ENCODE results near the gene FAM240B.

Gene FAM240B

DNA sequence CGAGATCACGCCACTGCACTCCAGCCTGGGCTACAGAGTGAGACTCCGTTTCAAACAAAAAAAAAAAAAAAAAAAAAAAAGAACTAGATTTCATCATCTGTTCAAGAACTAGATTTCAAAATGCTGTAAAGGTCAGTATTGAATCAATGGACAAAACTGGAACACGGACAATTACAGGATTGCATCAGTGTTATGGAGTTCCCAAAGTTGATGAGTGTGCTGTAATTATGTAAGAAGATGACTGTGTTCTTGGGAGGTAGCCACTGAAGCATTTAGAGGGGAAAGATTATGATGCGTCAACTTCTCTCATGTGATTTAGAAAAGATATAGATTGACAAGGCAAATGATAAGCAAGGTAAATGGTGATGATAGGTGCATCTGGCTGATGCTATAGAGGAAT lies 6.5 kb downstream of the FAM240B start:
- Histone ChIP-seq H3F3A (ENCODE audit: insufficient read depth, low read length) (no peaks in the 10 kb centered on the region), H3K4me2 (ENCODE audit: low read length) (no peak overlapping the region), H3K79me2 (ENCODE audit: insufficient read depth, low read length) (no peaks in the 10 kb centered on the region), H3K9ac (ENCODE audit: low read length) (no peak overlapping the region), H3K27ac (ENCODE audit: low read depth, low read length, poor library complexity, severe bottlenecking) (no peak overlapping the region), H3K36me3 (ENCODE audit: insufficient read depth, low read length) (no peaks in the 10 kb centered on the region), H2AFZ (ENCODE audit: low read length) (no peak overlapping the region), H3K27me3 (ENCODE audit: insufficient read depth, low read length) (no peaks in the 10 kb centered on the region), H3K9me3 (ENCODE audit: low read length) (no peaks in the 10 kb centered on the region), H4K20me1 (ENCODE audit: insufficient read depth, low read length) (no peaks in the 10 kb centered on the region), H3K4me1 (ENCODE audit: insufficient read depth, low read length, severe bottlenecking) (no peaks in the 10 kb centered on the region), H3K4me3 (ENCODE audit: low read depth, low read length, poor library complexity, severe bottlenecking) (no peak overlapping the region), H3K9me2 (ENCODE audit: low read depth, low read length) (no peaks in the 10 kb centered on the region)
- TF ChIP-seq, protein P1, sequence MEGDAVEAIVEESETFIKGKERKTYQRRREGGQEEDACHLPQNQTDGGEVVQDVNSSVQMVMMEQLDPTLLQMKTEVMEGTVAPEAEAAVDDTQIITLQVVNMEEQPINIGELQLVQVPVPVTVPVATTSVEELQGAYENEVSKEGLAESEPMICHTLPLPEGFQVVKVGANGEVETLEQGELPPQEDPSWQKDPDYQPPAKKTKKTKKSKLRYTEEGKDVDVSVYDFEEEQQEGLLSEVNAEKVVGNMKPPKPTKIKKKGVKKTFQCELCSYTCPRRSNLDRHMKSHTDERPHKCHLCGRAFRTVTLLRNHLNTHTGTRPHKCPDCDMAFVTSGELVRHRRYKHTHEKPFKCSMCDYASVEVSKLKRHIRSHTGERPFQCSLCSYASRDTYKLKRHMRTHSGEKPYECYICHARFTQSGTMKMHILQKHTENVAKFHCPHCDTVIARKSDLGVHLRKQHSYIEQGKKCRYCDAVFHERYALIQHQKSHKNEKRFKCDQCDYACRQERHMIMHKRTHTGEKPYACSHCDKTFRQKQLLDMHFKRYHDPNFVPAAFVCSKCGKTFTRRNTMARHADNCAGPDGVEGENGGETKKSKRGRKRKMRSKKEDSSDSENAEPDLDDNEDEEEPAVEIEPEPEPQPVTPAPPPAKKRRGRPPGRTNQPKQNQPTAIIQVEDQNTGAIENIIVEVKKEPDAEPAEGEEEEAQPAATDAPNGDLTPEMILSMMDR (IDR thresholded peaks at IDR 0.05; ENCODE audit: low read length), result no peak
- TF ChIP-seq EZH2 (IDR thresholded peaks at IDR 0.05; ENCODE audit: borderline replicate concordance, low read length), result no peak

DNA sequence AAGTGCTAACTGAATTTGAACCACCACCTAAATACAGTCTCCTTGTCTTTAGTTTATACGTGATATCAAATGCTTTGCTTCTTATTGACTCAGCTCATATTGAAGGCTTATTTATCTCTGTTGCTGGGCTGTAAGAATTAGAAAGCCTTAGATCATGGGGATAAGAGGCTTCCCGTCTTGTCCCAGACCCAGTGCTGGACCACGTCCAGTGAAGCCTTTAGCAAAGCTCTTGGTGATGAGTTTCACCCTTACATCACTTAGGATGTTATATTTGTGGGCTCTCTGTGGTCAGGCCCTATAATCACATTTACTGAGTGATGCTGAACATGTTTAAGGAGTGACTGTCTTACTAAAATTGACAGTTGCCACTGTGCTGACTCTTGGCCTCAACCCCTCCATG lies 11.2 kb downstream of the FAM240B start:
- H3K4me1 ChIP-seq (ENCODE audit: insufficient read depth, low read length, severe bottlenecking), result no peaks in the 10 kb centered on the region
- no peak overlapping the region for H2AFZ ChIP-seq (ENCODE audit: low read length)
- H3K9me3 ChIP-seq (ENCODE audit: low read length), result no peaks in the 10 kb centered on the region
- no peaks in the 10 kb centered on the region for H3K36me3 ChIP-seq (ENCODE audit: insufficient read depth, low read length)
- H3K9me2 ChIP-seq (ENCODE audit: low read depth, low read length), result no peaks in the 10 kb centered on the region
- no peak overlapping the region for H3K9ac ChIP-seq (ENCODE audit: low read length)
- 0 out of 2 replicates have a peak, but pooled peaks cover 3% of the 10 kb centered on the region for H3K27me3 ChIP-seq (ENCODE audit: insufficient read depth, low read length)
- TF ChIP-seq, protein P1 (IDR thresholded peaks at IDR 0.05; ENCODE audit: low read length), result no peak
- TF ChIP-seq EZH2 (IDR thresholded peaks at IDR 0.05; ENCODE audit: borderline replicate concordance, low read length), result no peak
- no peak overlapping the region for H3K4me2 ChIP-seq (ENCODE audit: low read length)
- no peaks in the 10 kb centered on the region for H3F3A ChIP-seq (ENCODE audit: insufficient read depth, low read length)
- no peak overlapping the region for H3K4me3 ChIP-seq (ENCODE audit: low read depth, low read length, poor library complexity, severe bottlenecking)
- H3K27ac ChIP-seq (ENCODE audit: low read depth, low read length, poor library complexity, severe bottlenecking), result no peak overlapping the region
- no peaks in the 10 kb centered on the region for H3K79me2 ChIP-seq (ENCODE audit: insufficient read depth, low read length)
- H4K20me1 ChIP-seq (ENCODE audit: insufficient read depth, low read length), result no peaks in the 10 kb centered on the region

DNA sequence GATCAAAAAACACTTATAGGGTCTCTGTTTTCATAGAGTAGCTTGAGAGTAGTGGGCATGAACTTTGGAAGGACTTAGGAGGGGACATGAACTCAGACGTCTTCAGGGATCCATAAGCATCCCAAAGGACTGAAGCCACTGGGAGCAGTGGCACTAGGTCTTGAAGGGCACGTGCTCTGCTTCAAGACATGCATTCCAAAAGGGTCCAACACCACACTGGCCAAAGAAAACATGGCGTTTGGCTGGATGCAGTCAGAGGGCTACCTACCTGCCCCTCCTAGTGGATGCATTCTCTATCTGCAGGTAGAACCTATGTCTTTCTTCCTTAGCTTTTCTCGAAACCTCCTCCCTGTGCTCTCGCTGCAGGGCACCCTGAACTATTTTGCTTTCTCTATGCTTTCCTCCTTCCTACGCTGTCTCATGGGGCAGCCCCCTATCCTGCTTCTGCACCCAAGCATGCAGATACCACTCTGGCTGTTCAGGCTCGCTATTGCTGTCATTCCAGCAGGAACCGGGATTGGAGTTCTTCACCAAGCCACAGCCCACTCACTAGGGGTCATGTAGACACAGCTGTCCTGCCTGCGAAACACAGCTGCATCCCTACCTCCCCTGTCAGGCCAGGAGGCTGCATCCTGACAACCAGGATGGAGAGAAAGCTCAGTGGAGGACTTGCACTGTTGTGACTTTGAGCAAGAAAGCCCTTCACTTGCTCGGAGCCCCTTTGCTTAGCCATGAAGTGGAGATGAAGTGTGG lies 11.9 kb downstream of the FAM240B start:
- H3K4me1 ChIP-seq (ENCODE audit: insufficient read depth, low read length, severe bottlenecking), result no peaks in the 10 kb centered on the region
- H3K79me2 ChIP-seq (ENCODE audit: insufficient read depth, low read length), result no peaks in the 10 kb centered on the region
- H3K9me3 ChIP-seq (ENCODE audit: low read length), result no peaks in the 10 kb centered on the region
- 0 out of 2 replicates have a peak, but pooled peaks cover 3% of the 10 kb centered on the region for H3K27me3 ChIP-seq (ENCODE audit: insufficient read depth, low read length)
- H3F3A ChIP-seq (ENCODE audit: insufficient read depth, low read length), result no peaks in the 10 kb centered on the region
- no peaks in the 10 kb centered on the region for H4K20me1 ChIP-seq (ENCODE audit: insufficient read depth, low read length)
- no peak overlapping the region for H3K4me2 ChIP-seq (ENCODE audit: low read length)
- TF ChIP-seq, protein P1 (IDR thresholded peaks at IDR 0.05; ENCODE audit: low read length), result peak; percentile 37; the same call in 1 of the 2 replicates
- TF ChIP-seq EZH2 (IDR thresholded peaks at IDR 0.05; ENCODE audit: borderline replicate concordance, low read length), result no peak
- no peaks in the 10 kb centered on the region for H3K9me2 ChIP-seq (ENCODE audit: low read depth, low read length)
- no peak overlapping the region for H3K4me3 ChIP-seq (ENCODE audit: low read depth, low read length, poor library complexity, severe bottlenecking)
- no peak overlapping the region for H2AFZ ChIP-seq (ENCODE audit: low read length)
- no peak overlapping the region for H3K27ac ChIP-seq (ENCODE audit: low read depth, low read length, poor library complexity, severe bottlenecking)
- H3K9ac ChIP-seq (ENCODE audit: low read length), result no peak overlapping the region
- no peaks in the 10 kb centered on the region for H3K36me3 ChIP-seq (ENCODE audit: insufficient read depth, low read length)

Data from OCI-LY1 (cell line).